ENCODE data around the gene PHOSPHO1. TPM values are rescaled to one million over a fixed set of nuclear protein-coding genes. Genes with fewer than 3 reads are reported as not detected.

PHOSPHO1 gene
- total and polyA plus RNA-seq, 2 of the 13 experiments (the other 11 are each of a cell fraction or from before 2014, with no cell fraction given), result not detected

DNA sequence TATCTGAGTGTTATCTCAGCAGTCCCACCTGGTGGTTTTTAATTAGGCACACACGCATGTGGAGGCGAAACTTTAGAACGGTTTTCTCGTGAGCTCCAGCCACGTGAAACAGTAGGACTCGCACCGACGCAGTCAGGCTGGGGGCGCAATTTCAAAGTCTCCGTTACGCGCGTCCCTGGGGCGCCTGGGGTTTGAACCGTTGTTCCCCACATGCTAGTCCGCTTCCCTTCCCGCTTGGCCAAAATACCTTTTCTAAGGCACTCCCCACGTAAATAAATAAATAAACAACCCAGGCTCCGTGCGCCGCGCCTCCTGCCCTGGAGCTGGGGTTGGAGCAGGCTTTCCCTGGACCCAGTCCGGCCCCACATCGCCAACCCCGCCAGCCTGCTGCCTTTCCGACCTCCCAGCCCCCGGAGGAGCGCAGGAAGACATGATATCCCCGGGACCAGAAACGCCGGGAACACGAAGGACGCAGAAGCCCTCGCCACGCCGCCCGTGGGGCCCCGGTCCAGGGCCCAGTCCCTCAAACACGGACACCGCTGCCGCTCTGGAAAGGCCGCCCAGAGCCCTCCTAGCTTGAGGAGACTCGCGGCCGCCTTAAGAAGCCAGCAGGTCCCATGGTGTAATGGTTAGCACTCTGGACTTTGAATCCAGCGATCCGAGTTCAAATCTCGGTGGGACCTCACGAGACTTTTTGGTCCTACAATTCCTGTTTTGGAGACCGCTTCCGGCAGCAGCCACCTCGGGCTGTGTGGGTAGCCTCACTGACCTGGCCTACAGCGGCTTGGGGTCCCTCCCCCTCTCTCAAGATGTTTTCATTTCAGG is 38.5 kb downstream of the PHOSPHO1 start (continued):
- TF ChIP-seq, protein P1, sequence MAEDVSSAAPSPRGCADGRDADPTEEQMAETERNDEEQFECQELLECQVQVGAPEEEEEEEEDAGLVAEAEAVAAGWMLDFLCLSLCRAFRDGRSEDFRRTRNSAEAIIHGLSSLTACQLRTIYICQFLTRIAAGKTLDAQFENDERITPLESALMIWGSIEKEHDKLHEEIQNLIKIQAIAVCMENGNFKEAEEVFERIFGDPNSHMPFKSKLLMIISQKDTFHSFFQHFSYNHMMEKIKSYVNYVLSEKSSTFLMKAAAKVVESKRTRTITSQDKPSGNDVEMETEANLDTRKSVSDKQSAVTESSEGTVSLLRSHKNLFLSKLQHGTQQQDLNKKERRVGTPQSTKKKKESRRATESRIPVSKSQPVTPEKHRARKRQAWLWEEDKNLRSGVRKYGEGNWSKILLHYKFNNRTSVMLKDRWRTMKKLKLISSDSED (CRISPR knock-in tag; IDR thresholded peaks at IDR 0.05), result no peak
- TF ChIP-seq SSRP1 (CRISPR knock-in tag; IDR thresholded peaks at IDR 0.05) (peak; percentile 98), JARID2 (CRISPR knock-in tag; IDR thresholded peaks at IDR 0.05; ENCODE audit: insufficient replicate concordance) (no peak), TCF12 (IDR thresholded peaks at IDR 0.05) (no peak), TCF12 (CRISPR knock-in tag; IDR thresholded peaks at IDR 0.05) (no peak; the same call in 1 of the 2 replicates), PTBP1 (IDR thresholded peaks at IDR 0.05; ENCODE audit: low read depth, low read length, poor library complexity, severe bottlenecking) (peak; percentile 34), SRSF4 (IDR thresholded peaks at IDR 0.05; ENCODE audit: low read depth, low read length, poor library complexity, severe bottlenecking) (no peak), FOXC1 (CRISPR knock-in tag; IDR thresholded peaks at IDR 0.05; ENCODE audit: borderline replicate concordance) (peak; percentile 72; the same call in 1 of the 2 replicates), ZNF550 (CRISPR knock-in tag; IDR thresholded peaks at IDR 0.05; ENCODE audit: borderline replicate concordance) (peak; percentile 46; the same call in 1 of the 2 replicates), TSC22D2 (CRISPR knock-in tag; IDR thresholded peaks at IDR 0.05; ENCODE audit: borderline replicate concordance) (peak; percentile 90; the same call in 1 of the 2 replicates), ZNF572 (CRISPR knock-in tag; IDR thresholded peaks at IDR 0.05) (no peak), SMAD3 (CRISPR knock-in tag; IDR thresholded peaks at IDR 0.05) (peak; percentile 82), ZNF232 (CRISPR knock-in tag; IDR thresholded peaks at IDR 0.05; ENCODE audit: borderline replicate concordance) (peak; percentile 90; the same call in 1 of the 2 replicates), ZNF713 (CRISPR knock-in tag; IDR thresholded peaks at IDR 0.05) (no peak), ZMYM2 (CRISPR knock-in tag; IDR thresholded peaks at IDR 0.05) (peak; percentile 93; the same call in 1 of the 2 replicates), ZFY (CRISPR knock-in tag; IDR thresholded peaks at IDR 0.05) (peak; percentile 80), MBNL3 (CRISPR knock-in tag; conservative IDR thresholded peaks at IDR 0.05) (no peak), EHMT2 (IDR thresholded peaks at IDR 0.05; ENCODE audit: borderline replicate concordance, low read depth, low read length) (no peak), HOXD1 (CRISPR knock-in tag; IDR thresholded peaks at IDR 0.05) (peak; percentile 76), ZNF264 (CRISPR knock-in tag; IDR thresholded peaks at IDR 0.05) (peak; percentile 68), ZBTB7B (CRISPR knock-in tag; IDR thresholded peaks at IDR 0.05) (peak; percentile 33; the same call in 1 of the 2 replicates)
- TF ChIP-seq, protein P2, sequence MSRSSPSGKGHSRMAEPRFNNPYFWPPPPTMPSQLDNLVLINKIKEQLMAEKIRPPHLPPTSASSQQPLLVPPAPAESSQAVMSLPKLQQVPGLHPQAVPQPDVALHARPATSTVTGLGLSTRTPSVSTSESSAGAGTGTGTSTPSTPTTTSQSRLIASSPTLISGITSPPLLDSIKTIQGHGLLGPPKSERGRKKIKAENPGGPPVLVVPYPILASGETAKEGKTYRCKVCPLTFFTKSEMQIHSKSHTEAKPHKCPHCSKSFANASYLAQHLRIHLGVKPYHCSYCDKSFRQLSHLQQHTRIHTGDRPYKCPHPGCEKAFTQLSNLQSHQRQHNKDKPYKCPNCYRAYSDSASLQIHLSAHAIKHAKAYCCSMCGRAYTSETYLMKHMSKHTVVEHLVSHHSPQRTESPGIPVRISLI (CRISPR knock-in tag; IDR thresholded peaks at IDR 0.05; ENCODE audit: borderline replicate concordance), result peak; percentile 49; the same call in 1 of the 2 replicates
- TF ChIP-seq, protein P3, sequence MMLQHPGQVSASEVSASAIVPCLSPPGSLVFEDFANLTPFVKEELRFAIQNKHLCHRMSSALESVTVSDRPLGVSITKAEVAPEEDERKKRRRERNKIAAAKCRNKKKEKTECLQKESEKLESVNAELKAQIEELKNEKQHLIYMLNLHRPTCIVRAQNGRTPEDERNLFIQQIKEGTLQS (CRISPR knock-in tag; IDR thresholded peaks at IDR 0.05), result no peak; the same call in none of the 2 replicates
- TF ChIP-seq, protein P4, sequence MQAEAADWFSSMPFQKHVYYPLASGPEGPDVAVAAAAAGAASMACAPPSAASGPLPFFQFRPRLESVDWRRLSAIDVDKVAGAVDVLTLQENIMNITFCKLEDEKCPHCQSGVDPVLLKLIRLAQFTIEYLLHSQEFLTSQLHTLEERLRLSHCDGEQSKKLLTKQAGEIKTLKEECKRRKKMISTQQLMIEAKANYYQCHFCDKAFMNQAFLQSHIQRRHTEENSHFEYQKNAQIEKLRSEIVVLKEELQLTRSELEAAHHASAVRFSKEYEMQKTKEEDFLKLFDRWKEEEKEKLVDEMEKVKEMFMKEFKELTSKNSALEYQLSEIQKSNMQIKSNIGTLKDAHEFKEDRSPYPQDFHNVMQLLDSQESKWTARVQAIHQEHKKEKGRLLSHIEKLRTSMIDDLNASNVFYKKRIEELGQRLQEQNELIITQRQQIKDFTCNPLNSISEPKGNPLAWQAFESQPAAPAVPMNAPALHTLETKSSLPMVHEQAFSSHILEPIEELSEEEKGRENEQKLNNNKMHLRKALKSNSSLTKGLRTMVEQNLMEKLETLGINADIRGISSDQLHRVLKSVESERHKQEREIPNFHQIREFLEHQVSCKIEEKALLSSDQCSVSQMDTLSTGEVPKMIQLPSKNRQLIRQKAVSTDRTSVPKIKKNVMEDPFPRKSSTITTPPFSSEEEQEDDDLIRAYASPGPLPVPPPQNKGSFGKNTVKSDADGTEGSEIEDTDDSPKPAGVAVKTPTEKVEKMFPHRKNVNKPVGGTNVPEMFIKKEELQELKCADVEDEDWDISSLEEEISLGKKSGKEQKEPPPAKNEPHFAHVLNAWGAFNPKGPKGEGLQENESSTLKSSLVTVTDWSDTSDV (CRISPR knock-in tag; IDR thresholded peaks at IDR 0.05), result no peak; the same call in 1 of the 2 replicates
